ENCODE results near the gene GOLGA2. TPM values are rescaled to one million over a fixed set of nuclear protein-coding genes. Genes with fewer than 3 reads are reported as not detected.

Gene GOLGA2
- total RNA-seq, 1 donor from 2014 or later = 86.9 TPM

DNA sequence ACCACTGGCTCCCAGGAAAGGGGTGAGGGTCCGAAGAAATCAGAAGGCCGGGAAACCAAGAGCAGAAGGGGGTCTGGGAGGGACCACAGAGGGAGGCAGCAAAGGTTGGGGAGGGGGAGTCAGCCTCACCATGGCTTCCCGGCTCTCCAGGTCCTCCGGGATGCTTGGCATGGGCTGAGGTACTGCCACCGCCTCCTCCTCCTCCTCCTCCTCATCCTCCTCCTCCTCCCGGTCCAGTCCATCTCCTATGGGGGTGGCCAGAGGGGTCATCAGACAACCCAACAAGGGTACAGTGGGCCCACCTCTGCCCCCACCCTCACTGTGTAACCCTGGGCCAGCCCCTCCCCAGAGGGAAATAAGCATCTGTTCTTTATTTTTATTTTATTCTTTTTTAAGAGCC lies 17.5 kb downstream of the GOLGA2 start:
- TF ChIP-seq, protein P1, sequence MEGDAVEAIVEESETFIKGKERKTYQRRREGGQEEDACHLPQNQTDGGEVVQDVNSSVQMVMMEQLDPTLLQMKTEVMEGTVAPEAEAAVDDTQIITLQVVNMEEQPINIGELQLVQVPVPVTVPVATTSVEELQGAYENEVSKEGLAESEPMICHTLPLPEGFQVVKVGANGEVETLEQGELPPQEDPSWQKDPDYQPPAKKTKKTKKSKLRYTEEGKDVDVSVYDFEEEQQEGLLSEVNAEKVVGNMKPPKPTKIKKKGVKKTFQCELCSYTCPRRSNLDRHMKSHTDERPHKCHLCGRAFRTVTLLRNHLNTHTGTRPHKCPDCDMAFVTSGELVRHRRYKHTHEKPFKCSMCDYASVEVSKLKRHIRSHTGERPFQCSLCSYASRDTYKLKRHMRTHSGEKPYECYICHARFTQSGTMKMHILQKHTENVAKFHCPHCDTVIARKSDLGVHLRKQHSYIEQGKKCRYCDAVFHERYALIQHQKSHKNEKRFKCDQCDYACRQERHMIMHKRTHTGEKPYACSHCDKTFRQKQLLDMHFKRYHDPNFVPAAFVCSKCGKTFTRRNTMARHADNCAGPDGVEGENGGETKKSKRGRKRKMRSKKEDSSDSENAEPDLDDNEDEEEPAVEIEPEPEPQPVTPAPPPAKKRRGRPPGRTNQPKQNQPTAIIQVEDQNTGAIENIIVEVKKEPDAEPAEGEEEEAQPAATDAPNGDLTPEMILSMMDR (IDR thresholded peaks at IDR 0.05; ENCODE audit: borderline replicate concordance) = no peak
- Histone ChIP-seq H3K27ac (replicated peaks) (no peak overlapping the region), H3K4me3 (no peak overlapping the region), H3K27me3 (ENCODE audit: low read depth) (no peaks in the 10 kb centered on the region), H3K36me3 (peaks cover 72% of the 10 kb centered on the region), H3K4me1 (no peaks in the 10 kb centered on the region), H3K9me3 (replicated peaks) (no peaks in the 10 kb centered on the region)
- DNase-seq = no peak
- intact Hi-C loops (cut with micrococcal nuclease) = no loop called here

DNA sequence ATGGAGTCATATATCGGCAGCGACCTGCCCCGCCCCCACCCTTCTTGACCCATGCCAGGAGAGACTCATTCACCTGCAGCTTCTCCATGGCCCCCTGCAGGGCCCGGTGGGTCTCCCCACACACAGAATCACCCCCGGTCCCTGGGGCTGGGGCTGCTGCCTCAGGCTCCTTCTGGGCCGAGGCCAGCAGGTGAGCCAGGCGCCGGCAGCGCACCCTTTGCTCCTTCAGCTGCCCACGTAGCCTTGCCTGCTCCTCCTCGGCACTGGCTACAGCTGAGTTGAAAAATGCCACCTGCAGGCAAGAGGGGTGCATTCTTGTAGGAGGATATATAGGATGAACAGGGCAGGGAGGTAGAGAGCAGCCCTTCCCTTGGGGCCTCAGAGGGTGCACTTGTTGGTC lies 17.9 kb downstream of the GOLGA2 start:
- no peak for DNase-seq
- Histone ChIP-seq H3K27ac (replicated peaks) (no peak overlapping the region), H3K4me3 (no peak overlapping the region), H3K4me1 (no peaks in the 10 kb centered on the region), H3K36me3 (peaks cover 68% of the 10 kb centered on the region), H3K27me3 (ENCODE audit: low read depth) (peaks cover 1% of the 10 kb centered on the region), H3K9me3 (replicated peaks) (no peaks in the 10 kb centered on the region)
- intact Hi-C loops (cut with micrococcal nuclease) = no loop called here
- TF ChIP-seq, protein P1 (IDR thresholded peaks at IDR 0.05; ENCODE audit: borderline replicate concordance) = no peak

DNA sequence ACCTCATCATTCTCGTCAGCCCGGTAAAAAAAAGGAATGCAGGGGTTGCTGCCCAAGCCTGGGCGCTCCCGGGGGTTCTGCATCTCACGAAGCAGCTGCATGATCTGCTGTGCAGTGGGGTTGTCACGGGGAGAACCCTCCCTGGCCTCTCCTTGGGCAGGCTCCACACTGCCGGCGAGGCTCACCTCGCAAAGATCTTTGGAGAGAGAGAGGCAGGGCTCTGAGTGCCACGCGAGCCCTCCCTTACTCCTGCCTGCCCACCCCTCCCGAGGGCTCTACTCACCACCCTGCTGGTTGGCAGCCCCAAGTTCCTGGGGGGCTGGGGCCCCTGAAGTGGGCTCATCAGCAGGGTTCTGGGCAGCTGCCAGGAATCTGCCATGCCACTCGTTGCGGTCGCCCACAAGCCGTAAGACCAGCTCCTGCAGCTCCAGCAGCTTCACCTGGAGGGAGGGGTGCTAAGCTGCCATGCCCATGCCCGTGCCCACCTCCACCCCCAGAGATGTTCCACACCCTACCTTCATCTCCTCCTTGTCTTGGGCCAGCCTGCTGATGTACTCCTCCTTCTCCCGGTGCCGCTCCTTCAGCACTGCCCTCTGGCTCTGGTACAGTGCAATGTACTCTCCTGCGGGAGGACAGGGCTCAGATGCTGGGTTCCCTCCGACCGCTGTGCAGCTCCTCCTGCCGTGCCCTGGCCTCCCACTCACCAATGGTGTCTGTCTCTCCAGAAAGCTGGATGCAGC lies 18.6 kb downstream of the GOLGA2 start:
- DNase-seq = no peak
- Histone ChIP-seq H3K4me3 (no peak overlapping the region), H3K36me3 (peaks cover 61% of the 10 kb centered on the region), H3K4me1 (no peaks in the 10 kb centered on the region), H3K9me3 (replicated peaks) (no peaks in the 10 kb centered on the region), H3K27me3 (ENCODE audit: low read depth) (peaks cover 8% of the 10 kb centered on the region), H3K27ac (replicated peaks) (no peak overlapping the region)
- intact Hi-C loops (cut with micrococcal nuclease) = no loop called here
- TF ChIP-seq, protein P1 (IDR thresholded peaks at IDR 0.05; ENCODE audit: borderline replicate concordance) = no peak

DNA sequence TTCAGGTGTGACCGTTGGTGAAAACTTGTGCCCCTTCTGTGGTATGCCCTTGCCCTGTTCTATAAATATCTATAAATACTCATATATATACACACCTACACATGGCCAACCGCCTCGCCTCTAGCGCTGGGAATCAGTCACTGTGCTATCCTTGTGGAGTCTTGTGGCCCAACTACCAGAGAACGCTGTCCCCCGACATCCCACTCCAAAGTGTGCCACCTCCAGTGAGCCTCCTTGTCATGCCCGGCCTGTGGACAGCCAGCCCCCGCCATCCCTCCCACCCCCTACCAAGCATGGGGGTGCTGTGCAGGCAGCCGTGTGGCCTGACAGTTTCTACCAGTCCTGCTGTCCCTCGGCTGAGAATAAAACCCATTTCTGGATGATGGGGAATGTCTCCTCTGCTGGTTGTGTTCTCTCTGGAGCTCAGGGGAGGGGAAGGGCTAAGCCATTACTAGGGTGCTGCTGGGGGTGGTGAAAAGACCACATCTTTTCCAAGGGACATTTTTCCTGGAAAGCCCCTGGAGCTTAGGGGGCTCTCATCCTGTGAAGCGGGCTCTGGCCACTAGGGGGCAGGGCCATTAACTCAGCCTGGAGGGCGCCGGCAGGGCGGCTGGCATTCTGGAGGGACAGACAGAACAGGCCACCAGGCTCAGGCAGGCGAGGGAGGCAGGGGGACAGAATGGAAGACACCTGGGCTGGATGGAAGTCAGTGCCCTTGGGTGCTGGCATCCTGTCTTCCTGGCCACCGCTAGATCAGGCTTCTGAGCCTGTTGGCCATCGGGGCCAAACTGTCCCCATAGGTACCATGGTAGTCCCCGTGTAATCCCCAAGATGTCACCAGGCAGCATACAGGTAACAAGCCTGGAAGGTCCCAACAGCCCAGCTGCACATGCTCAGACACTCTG lies 20.7 kb downstream of the GOLGA2 start:
- intact Hi-C loops (cut with micrococcal nuclease) = no loop called here
- H3K27me3 ChIP-seq (ENCODE audit: low read depth) = peaks cover 29% of the 10 kb centered on the region
- no peak overlapping the region for H3K4me3 ChIP-seq
- peak; percentile 66 for DNase-seq
- H3K27ac ChIP-seq (replicated peaks) = no peak overlapping the region
- H3K4me1 ChIP-seq = peaks cover 19% of the 10 kb centered on the region
- TF ChIP-seq, protein P1 (IDR thresholded peaks at IDR 0.05; ENCODE audit: borderline replicate concordance) = peak; percentile 87
- H3K9me3 ChIP-seq (replicated peaks) = no peaks in the 10 kb centered on the region
- peaks cover 40% of the 10 kb centered on the region for H3K36me3 ChIP-seq

DNA sequence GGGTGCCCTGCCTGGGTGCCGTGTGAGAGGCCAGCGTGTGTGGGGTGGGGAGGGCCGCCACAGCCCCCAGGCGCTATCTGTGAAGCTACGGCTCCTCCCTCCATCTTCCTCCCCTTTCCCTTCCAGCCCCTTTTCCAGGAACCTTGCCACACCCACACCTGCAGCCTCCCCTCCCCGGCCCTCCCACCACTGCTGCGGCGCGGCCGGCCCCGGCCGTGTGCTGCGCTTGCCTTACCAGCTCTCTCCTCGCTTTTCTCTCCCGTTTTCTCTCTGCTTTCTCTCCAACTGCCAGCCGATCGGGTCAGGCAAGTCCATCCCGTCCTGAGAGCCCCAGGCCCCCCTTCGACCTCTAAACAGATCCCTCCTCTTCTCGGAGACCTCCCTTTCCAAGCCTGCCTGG lies 21.4 kb downstream of the GOLGA2 start:
- no peak for DNase-seq
- Histone ChIP-seq H3K27me3 (ENCODE audit: low read depth) (peaks cover 30% of the 10 kb centered on the region), H3K27ac (replicated peaks) (no peak overlapping the region), H3K4me3 (no peak overlapping the region), H3K36me3 (peaks cover 33% of the 10 kb centered on the region), H3K9me3 (replicated peaks) (no peaks in the 10 kb centered on the region), H3K4me1 (peaks cover 23% of the 10 kb centered on the region)
- intact Hi-C loops (cut with micrococcal nuclease) = no loop called here
- TF ChIP-seq, protein P1 (IDR thresholded peaks at IDR 0.05; ENCODE audit: borderline replicate concordance) = no peak
